Frontal cortex (tissue), 4 donors: Measurements from ENCODE around the gene BACH2. TPM values are rescaled to one million over a fixed set of nuclear protein-coding genes. Genes with fewer than 3 reads are reported as not detected.

Experiments used
- DNase-seq, 2 donors: peaks; one replicate each; pipeline ENCODE4 v3.0.0; 2012; ENCODE audit warnings: low spot score in 2 of 2
- FAIRE-seq: peaks from 2 replicates; lab custom pipeline; 2012; peaks lifted over from hg19 to GRCh38; lab: Jason Lieb, UNC
- total RNA-seq: library from RNA; depleted of rRNA; stranded (reverse); fragments of >200 nt; gene quantifications from one replicate; pipeline ENCODE4 v1.2.3, GENCODE V29; 2014
- donor health status: control.
- donor health status: control.
- donor health status: control.

BACH2 gene
- total RNA-seq, 1 donor from 2014 or later, result 48.9 TPM

DNA sequence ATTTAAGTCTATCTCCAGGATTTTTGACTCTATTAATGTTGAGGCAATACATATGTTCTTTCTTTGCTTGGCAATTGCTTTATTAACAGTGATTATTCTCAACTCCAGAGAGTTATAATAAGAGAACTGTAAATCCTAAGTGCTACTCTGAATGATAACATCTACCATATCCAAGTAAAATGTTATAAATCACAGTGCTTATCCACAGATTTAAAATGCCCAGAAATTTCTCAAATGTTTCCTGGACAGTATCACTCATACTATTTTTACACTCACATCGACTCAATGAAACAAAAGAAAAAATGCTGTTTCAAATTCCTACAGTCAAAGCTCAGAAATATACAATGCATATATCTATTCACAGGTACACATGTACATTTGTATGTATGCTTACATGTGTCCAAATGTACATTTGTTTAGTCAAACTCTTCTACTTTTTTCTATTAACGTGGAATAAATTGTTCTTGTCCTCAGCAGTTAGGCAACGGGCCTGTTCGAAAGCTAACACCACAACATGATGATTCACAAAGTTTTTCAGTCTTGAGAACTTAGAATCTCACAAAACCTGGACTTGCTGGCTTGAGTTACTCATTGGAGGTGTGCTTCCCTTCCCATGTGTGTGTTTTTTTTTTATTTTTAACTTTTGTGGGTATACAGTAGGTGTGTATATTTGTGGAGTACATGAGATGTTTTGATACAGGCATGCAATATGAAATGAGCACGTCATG is 209.4 kb downstream of the BACH2 start:
- DNase-seq (no peak), FAIRE-seq (no peak)

DNA sequence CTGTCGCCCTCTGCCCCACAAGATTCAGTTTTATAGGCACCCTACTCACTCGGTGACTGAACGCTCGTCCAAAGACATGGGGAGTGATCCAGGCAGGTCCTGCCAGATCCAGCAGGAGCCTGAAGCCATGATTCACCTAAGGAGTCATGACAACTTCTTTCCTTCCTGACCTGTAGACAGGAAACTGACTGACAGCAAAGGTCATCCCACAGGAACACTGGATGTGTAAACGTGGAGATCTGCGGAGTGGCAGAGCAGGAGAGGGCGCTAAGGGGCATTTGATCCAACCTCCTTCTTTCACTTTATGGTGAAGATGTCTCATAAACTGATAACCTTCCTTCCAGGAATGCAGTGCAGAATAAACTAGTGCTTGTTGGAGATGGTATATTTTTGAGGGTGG is 210.1 kb downstream of the BACH2 start:
- DNase-seq (no peak), FAIRE-seq (no peak)

DNA sequence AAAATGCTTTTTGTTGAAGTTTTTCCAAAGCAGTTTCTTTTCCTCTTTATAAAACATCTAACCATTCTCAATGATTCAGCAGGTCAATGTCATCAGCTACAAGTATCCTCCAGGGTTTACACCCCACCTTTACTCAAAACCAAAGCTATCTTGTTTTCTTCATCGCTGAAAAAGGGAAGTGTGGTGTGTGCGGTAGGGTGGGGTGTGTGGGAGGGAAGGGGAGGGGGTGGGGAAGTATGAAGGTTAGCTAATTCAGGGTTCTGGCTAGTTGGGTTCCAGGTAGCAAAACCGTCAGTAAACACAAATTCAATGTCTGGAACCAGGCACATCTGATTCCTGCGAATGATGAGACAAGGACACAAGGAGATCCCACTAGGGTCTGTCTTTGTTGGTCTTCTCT is 212.8 kb downstream of the BACH2 start:
- FAIRE-seq (no peak), DNase-seq (no peak)

DNA sequence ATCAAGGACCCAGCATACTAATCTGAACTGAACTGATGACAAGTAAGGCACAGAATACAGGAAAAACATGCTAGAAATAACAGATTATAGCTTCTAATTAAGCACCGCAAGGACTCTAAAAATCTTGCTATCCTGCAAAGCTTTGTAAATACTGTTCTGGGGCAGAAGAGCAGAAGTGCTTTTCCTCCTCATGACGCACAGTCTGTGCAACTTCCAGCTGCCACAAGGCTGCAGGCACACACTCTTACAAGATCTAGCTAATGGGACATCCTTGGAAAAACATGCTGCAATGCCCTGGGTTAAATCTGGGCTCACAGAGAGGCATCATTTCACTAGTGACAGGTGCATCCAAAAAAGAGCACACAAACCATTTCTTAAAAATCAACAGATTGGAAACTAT is 213.8 kb downstream of the BACH2 start:
- DNase-seq, result no peak
- no peak for FAIRE-seq

DNA sequence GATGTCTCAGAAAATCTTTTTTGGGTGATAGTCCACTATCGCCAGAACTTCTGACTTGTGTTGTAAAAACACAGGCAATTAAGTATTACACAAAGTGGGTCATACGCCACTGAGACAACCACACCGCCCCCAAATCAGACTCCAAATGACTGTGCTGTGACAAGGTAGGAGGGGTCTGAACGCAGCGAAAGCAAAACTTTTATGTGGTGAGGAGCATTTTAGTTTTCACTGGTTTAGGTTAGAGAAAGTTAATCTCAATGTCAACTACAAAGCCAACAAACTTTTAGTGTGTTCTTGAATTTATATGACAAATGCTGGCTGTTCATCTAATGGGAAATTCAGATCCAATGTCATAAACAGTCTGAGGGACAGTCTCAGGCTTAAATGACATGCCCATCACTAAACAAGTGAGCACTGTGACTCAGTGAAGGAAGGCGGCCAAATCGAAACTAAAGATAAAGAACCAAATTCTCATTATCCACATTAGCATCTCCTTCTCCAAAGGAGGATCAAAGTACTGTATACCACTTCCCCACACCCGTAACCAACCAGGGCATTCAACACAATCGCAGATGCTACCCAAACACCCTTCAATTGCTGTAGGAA is 215.7 kb downstream of the BACH2 start:
- DNase-seq (no peak), FAIRE-seq (no peak)

DNA sequence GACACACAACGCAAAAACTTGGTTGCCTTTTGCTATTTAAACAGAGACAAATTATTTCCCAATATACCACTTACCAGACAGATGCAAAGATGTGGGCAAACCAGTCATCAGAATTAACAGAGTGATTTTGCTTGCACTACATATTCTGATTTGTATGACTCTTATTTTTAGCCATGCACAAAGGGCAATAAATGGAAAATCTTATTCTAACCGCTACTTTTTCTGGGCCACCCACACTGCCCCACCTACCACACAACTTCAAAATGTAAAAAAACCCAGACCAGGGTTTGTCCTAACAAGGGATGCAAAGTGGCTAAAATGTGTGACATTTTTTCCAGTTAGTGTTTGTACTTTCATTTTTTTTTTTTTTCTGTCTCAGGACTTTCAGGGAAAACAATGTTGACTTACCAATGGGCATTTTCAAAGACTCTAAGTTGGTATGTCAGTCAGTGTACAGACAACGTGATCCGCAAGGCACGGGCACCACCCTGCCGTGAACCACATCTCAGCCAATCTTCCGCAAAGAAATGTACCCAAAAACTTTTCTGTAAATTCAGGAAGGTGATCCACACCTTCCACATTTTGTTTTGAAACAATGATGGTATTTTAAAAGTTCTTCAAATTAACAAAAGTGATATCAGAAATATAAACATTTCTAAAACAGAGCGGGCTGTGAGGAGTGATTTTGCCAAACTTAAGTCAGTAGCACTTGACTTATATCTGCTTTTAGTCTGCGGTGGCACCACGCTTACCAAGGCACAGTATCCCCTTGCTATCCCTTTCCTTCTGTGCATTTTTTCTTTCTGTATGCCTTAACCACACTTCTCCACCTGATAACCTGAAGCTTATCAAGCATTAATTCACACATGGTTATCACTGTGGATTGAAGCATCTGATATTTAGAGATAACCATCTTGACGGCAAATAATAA is 216.8 kb downstream of the BACH2 start:
- DNase-seq (no peak), FAIRE-seq (no peak)

DNA sequence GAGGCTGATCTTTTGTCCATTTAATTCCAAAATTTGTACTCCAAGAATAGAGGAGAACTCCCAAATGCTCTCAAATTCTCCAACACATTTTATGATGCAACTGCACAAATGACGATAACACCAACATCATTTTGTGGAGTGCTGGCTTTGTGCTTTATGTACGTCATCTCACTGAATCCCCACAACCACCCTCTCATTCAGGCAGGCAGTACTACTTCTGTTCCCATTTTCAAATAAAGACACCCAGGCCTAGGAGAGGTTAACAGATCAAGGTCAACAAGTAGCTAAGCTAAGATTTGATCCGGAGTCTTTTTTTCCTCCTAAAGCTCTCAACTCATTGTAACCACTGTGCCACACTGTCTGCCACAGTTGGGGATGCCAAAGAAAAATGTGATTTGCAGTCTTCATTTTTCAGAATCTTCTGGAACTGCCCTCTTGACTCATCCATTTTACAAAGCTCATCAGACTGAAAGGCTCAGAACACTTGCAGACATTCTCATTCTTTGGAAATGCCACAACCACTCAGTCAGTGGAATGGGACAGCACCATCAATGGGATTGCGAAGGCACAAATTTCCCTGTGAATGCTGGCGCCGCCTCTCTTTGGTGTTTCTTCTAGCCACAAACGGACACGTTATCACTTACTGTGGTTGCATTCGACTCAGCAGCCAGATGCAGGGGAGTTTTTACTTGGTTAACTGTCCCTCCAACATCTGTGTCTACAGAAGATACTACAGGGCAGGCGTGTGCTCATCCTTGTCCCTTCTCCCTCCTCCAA is 217.9 kb downstream of the BACH2 start:
- DNase-seq, result no peak
- no peak for FAIRE-seq

DNA sequence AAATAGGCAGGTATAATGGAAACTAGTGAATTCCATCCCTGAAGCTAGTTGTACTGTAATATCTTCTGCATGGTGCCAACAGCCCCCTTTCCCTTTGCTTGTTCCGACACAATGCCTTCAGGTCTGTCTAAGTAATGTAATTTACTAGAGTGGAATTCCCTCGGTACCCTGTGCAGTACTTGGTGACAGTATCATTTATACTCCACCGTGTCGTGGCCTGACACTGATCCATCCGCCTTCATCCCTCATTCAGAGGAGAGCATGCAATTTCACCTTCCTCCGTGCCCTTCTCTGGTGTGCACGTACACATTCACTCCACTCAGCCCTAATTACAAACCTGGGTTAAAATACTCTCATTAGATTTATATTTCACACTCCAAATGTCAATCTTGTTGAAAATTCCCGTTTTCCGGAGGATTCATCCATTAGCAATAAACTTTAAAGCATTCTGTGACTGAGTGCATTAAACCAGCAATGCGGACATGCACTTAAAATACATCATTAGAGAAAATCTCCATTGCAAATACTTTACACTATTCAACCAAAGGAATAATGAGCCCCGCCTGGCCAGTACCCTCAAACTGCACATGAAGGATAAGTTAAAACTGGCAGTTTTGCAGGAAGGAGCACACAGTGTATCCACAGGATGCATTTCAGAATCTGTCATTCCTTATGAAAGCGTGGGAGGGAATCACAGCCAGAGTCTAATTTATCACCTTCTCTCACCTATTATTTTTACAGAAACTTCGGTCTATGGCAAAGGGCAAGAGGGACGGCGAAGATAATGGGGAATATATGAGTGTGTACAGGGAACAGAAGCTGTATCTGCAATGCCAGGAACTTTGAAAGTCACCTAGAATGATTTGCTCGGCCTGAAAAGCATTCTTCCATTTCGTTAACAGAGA is 219.9 kb downstream of the BACH2 start:
- DNase-seq, result no peak
- no peak for FAIRE-seq

DNA sequence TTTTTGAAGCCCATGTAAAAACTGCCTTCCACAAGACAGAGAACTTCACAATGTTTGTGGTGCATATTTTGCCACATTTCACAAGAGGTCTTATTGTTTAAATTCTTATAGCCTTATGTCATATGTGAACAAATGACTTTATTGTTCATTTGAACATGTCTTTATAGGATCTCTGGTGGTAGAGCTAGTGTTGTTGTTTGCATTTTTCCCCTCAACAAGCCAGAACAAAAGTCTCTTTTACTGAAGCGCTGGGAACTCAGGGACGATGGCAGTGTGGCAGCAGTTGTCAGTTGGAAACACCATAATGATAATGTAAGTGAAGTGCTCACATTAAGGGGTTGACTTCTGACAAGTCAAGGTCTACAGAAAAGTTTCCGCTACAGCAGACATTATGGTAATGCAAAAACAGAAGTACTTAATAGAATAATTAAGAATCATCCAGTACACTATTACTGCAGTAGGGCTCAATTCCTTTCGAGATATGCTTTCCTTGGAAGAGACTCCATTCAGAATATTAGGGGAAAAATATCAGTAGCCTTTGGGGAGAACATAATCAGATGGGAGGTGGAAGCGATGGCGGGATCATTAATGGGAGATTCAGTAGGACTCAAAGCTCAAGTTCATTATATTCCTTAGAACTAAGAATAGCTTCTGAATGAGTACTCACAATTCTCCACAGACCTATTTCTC is 222.3 kb downstream of the BACH2 start:
- DNase-seq, result peak in 1 of 2 donors; percentile 14
- FAIRE-seq, result peak; percentile 81

DNA sequence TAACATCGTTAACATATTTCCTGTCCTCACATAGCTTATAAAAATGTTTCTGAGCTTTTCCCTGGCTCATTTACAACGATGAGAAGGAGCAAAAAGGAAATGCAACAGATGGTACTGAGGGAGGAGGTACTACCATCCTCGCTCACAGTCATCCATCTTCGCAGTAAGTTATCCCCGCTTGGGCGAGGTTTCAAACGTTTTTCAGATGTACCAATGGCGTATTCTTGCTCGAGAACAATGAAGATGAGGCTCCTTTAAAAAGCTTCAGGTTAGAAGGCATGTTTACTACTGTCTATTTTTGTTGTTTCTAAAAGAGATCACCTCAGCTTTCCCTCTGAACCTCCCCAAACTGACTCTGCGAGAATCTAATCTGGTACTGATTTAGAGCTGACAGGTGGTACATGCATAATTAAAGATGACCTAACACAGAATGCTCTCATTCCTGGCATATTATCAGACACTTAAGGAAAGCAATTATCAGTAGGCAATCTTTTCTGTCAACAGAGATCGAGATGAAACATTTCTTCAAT is 223.6 kb downstream of the BACH2 start:
- DNase-seq (no peak), FAIRE-seq (no peak)

DNA sequence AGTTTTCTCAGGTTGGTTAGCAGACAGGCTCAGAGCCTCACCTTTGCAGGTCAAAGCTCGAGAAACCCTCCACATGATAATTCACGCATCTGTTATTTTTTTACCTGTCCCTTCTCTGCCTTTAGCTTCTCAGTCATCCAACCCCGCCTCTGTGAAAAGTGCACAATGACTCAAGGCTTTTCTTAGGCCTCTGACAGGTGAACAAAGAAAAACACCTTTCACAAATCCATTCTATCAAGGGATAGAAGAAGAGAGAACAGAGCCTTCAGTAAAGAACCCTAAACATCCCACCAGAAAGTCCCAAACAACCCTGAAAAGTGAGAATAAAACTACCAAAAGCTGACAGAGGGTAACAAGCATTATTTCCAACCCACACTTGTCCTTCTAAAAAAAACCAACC is 224.1 kb downstream of the BACH2 start:
- DNase-seq (no peak), FAIRE-seq (no peak)

DNA sequence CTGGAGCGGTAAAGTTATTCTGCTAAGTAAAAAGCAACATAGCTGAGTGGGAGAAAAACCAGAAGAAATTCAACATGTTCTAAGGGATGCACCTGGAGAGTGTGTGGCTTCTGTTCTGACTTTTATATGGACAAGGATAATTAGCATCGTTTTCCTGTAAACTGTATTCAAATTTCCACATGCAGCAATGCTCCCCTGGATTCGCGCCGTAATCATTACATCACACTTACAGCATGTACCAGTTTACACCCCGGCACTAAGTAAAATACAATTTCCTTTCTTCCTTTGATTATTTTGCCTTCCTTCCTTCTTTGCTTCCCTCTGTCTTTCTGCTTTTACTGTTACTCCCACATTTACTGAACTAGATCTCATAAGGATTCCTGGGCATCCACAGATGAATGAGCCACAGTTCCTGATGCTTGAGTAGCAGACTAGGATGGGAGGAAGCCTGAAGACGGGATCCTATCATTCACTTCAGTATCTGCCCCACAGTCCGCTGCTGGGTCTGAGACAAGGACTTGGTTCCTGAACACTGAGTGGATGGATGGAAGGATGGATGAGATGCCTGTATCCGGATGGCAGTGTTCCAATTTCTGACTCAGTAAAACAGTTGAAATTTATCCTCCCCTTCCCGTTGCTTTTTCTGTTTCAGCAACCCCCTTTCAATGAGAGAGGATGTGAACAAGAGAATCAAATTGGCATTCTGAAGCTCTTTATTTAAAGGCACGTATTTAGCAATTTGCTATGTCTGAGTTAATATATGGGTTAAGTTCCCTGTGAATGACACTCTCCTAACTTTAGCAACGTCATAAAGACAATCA is 227.7 kb downstream of the BACH2 start:
- FAIRE-seq, result no peak
- DNase-seq, result no peak

DNA sequence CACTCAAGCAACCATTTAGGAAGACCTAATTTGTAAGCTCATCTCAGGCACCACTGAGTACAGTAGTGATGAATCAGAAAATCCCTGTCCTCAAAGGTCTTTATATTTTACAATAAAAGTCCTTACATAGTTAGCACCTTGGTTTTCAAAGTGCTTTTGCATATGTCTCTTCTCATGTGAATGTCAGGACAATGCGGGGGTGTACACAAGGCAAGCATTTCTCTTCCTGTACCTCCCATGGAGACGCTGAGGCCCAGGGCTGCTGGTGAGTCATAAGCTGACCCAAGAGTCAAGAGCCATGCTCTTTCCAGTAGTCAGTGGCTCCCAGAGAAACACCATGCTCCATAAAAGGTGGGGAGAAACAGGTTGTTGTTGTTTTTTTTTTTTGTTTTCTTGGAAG is 228.4 kb downstream of the BACH2 start:
- no peak for FAIRE-seq
- no peak for DNase-seq

DNA sequence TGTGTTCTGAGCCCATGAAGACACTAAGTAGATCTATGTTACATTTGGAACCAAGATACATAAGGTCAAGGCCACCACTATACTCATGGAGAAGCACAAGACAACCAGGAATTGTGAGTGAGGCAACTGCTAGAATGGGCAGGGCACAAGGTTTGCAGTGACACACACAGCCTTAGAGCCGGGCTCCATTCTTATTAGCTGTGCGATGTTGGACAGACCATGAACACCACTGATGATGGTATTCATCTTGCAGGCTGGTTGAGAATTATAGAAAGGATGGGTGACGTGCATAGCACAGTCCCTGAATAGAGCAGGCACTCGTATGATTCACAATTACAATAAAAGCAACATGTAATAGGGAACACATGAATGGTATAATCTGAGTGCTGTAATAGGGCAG is 229.9 kb downstream of the BACH2 start:
- no peak for DNase-seq
- no peak for FAIRE-seq

DNA sequence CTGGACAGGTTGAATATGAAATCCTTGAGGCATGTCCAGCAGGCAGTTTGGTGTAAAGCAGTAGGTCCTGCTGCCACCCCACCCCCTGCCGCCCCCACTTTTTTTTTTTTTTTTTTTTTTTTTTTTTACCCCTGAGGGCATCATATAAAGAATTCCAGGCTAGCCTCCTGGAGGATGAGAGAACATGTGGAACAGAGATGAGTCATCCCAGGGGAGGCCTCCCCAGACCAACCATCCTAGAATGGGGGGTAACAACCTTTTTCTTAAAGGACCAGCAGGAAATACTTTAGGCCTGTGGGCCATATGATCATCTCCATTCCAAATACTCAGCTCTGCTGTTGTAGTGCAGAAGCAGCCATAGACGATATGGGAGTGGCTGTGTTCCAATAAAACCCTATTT is 231.5 kb downstream of the BACH2 start:
- FAIRE-seq (no peak), DNase-seq (no peak)

DNA sequence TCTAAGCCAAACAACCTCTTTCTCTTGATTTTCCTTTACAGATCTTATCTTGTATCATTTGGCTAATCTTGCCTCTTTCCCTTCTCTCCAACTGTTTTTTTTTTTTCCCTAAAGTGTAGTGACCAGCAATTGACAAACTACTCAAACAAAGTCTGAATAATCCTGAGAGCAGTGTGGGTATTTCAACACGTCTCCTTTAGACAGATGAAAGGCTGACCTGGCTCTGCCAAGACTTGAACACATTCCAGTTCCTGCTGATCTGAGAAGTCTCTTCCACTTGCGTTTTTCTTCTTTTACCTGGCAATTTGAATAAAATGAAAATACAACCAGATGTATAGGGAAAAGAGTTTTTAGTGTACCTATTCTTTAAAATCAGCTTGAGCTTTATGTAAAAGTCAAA is 234.0 kb downstream of the BACH2 start:
- FAIRE-seq, result no peak

DNA sequence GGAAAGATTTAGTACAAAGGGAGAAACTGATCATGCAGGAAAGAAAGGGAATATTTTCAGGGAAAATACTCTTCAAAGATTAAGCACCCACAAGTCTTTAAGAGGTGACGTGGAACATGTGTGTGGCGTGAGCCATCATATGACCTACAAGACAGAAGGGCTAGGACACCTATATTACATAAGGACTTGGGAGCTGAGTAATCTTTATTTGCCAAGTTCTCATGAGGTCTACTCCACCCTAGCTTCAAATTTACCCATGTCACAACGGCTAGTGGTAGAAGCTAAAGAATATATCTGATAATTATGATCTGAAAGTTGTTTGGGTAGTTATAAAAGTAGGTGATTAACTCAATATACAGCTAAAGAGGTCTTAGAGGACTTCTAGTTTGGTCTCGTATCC is 234.6 kb downstream of the BACH2 start:
- DNase-seq, result no peak
- FAIRE-seq, result no peak

More for the DNA sequence above, 234.0 kb downstream of the BACH2 start:
- no peak for DNase-seq
